Stimulated activated CD4-positive, alpha-beta T cell treated with anti-CD3 and anti-CD28 coated beads, Interleukin-4, amount 100 ng/mL, for 1 hour (primary cell): ENCODE data around the gene ISM2.

ENCODE experiments used
- DNase-seq: peaks from one replicate; pipeline ENCODE4 v3.0.0-alpha.2; 2020

Gene ISM2

GRCh38 chr14:77459072-77459723 is 39.4 kb downstream of the ISM2 start:
- DNase-seq = peak; percentile 55

GRCh38 chr14:77458249-77458950 is 40.2 kb downstream of the ISM2 start:
- DNase-seq = peak; percentile 29

- DNase-seq = peak; percentile 87
Observed at GRCh38 chr14:77457522-77458248, 40.9 kb downstream of the ISM2 start, which contains the start of the genes AHSA1 and VIPAS39. TSS of gene AHSA1 (plus strand) at chr14:77458093. CDS start at chr14:77458190, 97 bp downstream. TSS of gene VIPAS39 (minus strand) at chr14:77457601. CDS start at chr14:77454102, 3,499 bp downstream.

GRCh38 chr14:77457115-77457521 is 41.5 kb downstream of the ISM2 start:
- no peak for DNase-seq

- DNase-seq = no peak
Observed at GRCh38 chr14:77455966-77456640, 42.5 kb downstream of the ISM2 start.

- no peak for DNase-seq
Observed at GRCh38 chr14:77442196-77442595, 56.4 kb downstream of the ISM2 start.

GRCh38 chr14:77439861-77440260 is 58.8 kb downstream of the ISM2 start:
- DNase-seq = no peak

GRCh38 chr14:77438596-77438995 is 60.0 kb downstream of the ISM2 start:
- DNase-seq = no peak

GRCh38 chr14:77436042-77436441 is 62.6 kb downstream of the ISM2 start:
- DNase-seq = no peak

GRCh38 chr14:77426396-77426795 is 72.2 kb downstream of the ISM2 start:
- DNase-seq = no peak

GRCh38 chr14:77424862-77425261 is 73.8 kb downstream of the ISM2 start:
- DNase-seq = no peak
